Left ventricle myocardium superior (tissue), 1 donor: ENCODE measurements around the gene DLG2. TPM values are rescaled to one million over a fixed set of nuclear protein-coding genes. Genes with fewer than 3 reads are reported as not detected.
"Not testable (repeated sequence)": the region's sequence is repeated elsewhere in the genome, so short reads cannot be mapped to it uniquely, and the experiment has no call there.

Experiments used
- ATAC-seq: fragments of 200-7000 bp; cut with Tn5 transposase; one replicate; pipeline ENCODE4 v1.9.1; 2020; ENCODE audit warnings: mild to moderate bottlenecking, moderate library complexity
- DNase-seq: peaks from one replicate; pipeline ENCODE4 v3.0.0-alpha.2; 2020
- intact Hi-C: fragments of 100-400 bp; cut with micrococcal nuclease; formaldehyde crosslinking; loops from one replicate; pipeline ENCODE4 v1.11.0; 2022
- total RNA-seq: library from RNA; stranded (reverse); fragmentation: NEBNext Ultra II Directional; extraction: Animal tissue kit (Norgen Biotek cat#: 25700); gene quantifications from one replicate; pipeline ENCODE4 v1.2.1, GENCODE V29; 2021
- donor health status: DM: no; HTN: yes; CAD: no; lungs with severe emphysema.

Gene DLG2
- total RNA-seq, 1 donor from 2014 or later = 5.7 TPM

- DNase-seq (peak; percentile 94), ATAC-seq (peak; percentile 99)
- intact Hi-C loops = no loop called here
Measured at GRCh38 chr11:85647604-85648299, 20.6 kb upstream of the DLG2 start, which contains the start of gene TMEM126A. Gene TMEM126A (plus strand): TSS chr11:85647967. CDS start chr11:85650256, 2,289 bp downstream.

DNA sequence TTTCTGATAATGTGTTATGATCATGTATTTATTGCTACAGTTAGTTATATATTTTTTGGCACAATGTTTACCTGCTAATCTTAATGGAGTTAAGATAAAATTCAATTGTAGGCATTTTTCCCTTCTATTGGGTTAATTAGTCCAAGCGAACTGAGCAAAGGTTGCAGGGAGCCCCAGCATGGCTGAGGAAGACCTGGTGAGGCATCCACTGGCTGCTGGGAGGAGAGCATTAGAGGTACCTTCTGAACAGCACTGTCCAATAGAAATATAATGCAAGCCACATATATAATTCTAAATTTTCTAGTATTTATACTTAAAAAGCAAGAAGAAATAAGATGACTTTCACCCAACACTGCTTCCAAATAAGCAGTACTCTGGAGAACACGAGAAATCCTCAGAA lies 19.9 kb upstream of the DLG2 start:
- intact Hi-C loops = no loop called here
- DNase-seq (no peak), ATAC-seq (peak; percentile 2)

- ATAC-seq (peak; percentile 53), DNase-seq (peak; percentile 47)
- intact Hi-C loops = no loop called here
Measured at GRCh38 chr11:85643191-85643614, 16.1 kb upstream of the DLG2 start.

DNA sequence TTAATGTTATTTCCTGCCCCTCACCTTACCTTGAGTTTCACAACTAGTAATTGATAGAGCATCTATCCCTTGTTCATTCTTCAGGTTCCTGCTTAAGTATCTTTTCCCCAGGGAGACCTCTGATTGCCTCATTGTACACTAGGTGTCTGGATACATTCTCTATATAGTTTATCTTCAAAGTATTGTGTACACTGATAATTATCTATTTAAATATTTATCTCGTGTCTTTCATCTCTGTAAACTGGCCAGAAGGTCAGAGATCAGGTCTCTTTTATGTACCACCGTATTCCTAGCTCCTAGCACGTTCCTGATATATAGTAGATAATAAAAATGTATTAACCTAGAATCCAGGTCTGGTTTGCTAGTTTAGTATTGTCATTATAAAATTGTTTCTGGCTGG lies 7.6 kb upstream of the DLG2 start:
- intact Hi-C loops = no loop called here
- DNase-seq (no peak), ATAC-seq (no peak)

GRCh38 chr11:85628771-85629341 lies 1.7 kb upstream of the DLG2 start:
- intact Hi-C loops = loop anchor here (5.0 kb wide), 1 partner anchor 33 kb away; no protein-coding TSS in a partner anchor
- DNase-seq (no peak), ATAC-seq (peak; percentile 5)

DNA sequence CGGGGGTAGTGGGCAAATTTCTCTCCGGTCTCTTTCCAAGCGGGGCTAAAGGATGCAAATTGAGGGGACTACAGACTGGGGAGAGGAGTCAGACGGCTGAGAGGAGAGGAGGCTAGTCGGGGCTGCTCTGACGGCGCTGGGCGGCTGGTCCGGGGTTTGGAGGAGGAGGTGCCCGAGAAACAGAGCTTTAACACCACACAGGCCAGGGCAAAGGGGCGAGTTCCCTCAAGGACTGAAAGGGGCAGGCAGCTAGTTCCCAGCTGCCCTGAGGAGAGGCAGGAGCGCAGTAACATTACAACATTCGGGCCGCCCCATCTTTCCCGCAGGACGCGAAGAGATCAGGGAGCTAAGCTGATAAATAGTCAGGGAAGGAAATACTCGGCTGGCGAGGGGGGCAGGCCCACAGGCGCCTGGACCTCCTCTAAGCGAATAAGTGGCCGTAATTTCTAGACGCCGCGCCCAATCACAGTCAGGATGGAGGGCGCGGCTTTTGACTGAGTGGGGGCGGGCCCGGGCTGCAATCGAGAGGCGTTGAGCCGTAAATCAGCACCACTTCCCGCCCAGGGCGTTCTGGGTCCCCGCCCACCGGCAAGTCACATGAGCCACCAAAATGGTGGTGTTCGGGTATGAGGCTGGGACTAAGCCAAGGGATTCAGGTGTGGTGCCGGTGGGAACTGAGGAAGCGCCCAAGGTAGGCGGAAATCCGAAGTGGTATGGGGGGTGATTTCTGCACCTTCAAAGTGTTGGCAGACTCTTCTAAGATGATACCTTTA lies 1.0 kb upstream of the DLG2 start, which contains the start of gene TMEM126B:
TMEM126B (plus strand) TSS at position 596 of the 773 bp plus-strand sequence; CDS start at position 611, 15 bp downstream.
- DNase-seq (peak; percentile 98), ATAC-seq (peak; percentile 99)
- intact Hi-C loops = loop anchor here (5.0 kb wide), 1 partner anchor 34 kb away; no protein-coding TSS in a partner anchor

GRCh38 chr11:85626496-85626895 lies 648 bp downstream of the DLG2 start:
- intact Hi-C loops = loop anchor here (5.0 kb wide), 1 partner anchor 36 kb away; no protein-coding TSS in a partner anchor
- ATAC-seq = no peak
- DNase-seq = no peak

DNA sequence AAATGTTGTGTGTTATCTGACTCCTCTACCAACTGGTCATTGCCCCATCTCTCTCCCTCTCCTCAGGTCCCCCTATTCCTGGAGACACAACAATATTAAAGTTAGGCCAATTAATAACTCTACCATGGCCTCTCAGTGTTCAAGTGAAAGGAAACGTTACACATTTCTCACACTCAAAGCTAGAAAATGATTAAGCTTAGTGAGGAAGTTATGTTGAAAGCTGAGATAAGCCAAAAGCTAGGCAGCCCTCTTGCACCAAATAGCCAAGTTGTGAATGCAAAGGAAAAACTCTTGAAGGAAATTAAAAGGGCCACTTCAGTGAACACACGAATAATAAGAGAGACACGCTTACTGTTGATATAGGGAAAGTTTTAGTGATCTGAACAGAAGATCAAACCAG lies 6.9 kb downstream of the DLG2 start:
- intact Hi-C loops = no loop called here

DNA sequence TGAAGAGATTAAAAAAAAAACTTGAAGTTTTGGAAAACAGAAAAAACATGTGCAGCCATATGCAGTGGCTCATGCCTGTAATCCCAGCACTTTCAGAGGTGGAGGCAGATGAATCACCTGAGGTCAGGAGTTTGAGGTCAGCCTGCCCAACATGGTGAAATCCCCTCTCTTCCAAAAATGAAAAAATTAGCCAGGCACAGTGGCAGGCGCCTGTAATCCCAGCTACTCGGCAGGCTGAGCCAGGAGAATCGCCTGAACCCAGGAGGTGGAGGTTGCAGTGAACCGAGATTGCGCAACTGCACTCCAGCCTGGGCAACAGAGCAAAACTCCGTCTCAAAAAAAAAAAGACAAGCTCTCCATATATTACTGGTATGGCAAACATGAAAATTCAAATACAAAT lies 7.6 kb downstream of the DLG2 start:
- no peak for DNase-seq
- intact Hi-C loops = no loop called here
- ATAC-seq = no peak

More for the DNA sequence above, 6.9 kb downstream of the DLG2 start:
- no peak for ATAC-seq
- DNase-seq = no peak

DNA sequence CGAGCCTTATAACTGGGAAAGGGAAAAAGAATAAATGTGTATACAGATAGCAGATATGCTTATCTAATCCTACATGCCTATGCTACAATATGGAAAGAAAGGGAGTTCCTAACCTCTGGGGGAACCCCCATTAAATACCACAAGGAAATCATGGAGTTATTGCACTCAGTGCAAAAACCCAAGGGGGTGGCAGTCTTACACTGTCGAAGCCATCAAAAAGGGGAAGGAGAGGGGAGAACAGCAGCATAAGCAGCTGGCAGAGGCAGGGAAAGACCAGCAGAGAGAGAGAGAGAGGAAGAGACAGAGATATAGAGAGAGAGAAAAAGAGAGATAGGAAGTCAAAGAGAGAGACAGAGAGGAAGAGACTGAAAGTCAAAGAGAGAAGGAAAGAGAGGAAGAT lies 15.5 kb downstream of the DLG2 start:
- DNase-seq, intact Hi-C loops, ATAC-seq: not testable (repeated sequence)

DNA sequence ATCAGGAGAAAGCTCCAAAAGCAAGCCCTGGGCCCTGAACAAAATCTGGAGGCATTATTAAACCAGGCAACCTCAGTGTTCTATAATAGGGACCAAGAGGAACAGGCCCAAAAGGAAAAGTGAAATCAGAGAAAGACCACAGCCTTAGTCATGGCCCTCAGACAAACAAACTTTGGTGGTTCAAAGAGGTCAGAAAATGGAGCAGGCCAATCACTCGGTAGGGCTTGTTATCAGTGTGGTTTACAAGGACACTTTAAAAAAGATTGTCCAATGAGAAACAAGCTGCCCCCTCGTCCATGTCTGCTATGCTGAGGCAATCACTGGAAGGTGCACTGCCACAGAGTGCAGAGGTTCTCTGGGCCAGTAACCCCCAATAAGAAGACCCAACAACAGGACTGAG lies 17.9 kb downstream of the DLG2 start:
- ATAC-seq, intact Hi-C loops, DNase-seq: not testable (repeated sequence)

DNA sequence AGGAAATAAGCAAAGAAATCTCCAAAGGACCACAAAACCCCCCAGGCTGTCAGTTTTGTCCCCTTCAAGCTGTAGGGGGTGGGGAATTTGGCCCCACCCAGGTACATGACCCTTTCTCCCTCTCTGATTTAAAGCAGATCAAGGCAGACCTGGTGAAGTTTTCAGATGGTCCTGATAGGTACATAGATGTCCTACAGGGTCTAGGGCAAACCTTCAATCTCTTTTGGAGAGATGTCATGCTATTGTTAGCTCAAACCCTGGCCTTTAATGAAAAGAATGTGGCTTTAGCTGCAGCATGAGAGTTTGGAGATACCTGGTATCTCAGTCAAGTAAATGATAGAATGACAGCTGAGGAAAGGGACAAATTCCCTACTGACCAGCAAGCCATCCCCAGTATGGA lies 18.5 kb downstream of the DLG2 start:
- DNase-seq, ATAC-seq, intact Hi-C loops: not testable (repeated sequence)

DNA sequence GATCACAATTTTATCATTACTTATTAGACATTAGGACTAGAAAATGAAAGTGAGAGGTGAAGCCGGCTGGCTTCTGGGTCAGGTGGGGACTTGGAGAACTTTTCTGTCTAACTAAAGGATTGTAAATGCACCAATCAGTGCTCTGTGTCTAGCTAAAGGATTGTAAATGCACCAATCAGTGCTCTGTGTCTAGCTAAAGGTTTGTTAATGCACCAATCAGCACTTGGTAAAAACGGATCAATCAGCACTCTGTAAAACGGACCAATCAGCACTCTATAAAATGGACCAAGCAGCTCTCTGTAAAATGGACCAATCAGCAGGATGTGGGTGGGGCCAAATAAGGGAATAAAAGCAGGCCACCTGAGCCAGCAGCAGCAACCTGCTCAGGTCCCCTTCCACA lies 20.9 kb downstream of the DLG2 start:
- DNase-seq, intact Hi-C loops, ATAC-seq: not testable (repeated sequence)

GRCh38 chr11:85603220-85603619 lies 23.9 kb downstream of the DLG2 start:
- ATAC-seq (no peak), DNase-seq (no peak)
- intact Hi-C loops = no loop called here

GRCh38 chr11:85602526-85603213 lies 24.5 kb downstream of the DLG2 start:
- intact Hi-C loops = no loop called here
- ATAC-seq (no peak), DNase-seq (no peak)

DNA sequence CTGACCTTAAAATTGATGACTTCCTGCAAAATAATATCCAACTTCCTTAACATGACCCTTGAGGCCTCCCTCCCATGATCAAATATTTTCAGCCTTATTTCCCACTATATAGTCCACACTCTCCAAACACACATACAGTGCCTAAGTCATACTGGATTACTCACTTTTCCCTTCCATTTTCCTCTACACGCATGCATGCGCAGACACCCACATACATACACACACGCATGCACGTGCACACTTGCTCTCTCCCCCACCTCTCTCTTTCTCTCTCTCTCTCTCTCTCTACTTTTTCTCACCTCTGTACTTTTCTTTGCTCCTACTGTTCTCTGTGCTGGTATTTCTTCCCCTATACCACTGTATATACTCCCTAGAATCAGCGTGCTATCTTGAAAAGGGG lies 28.1 kb downstream of the DLG2 start:
- ATAC-seq (no peak), DNase-seq (no peak)
- intact Hi-C loops = loop anchor here (10.0 kb wide), 1 partner anchor 226 kb away; no protein-coding TSS in a partner anchor

DNA sequence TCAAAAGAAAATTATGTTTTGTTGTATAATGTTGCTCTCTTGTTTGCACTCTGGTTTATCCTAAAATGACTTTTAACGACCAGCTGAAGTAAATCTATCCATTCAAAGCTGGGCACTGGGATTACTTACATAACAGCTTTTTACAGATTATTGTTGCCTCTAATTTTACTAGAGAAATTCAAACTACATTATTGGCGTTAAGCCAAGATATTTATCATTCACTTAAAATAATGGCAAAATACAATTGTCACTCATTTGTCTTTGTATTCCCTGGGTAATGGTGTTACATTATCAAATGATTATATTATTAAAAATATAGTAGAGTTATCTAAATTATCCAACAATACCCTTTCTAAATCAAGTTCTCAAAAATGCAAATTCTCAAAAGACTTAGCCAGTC lies 30.3 kb downstream of the DLG2 start:
- intact Hi-C loops = loop anchor here (10.0 kb wide), 1 partner anchor 228 kb away; no protein-coding TSS in a partner anchor
- ATAC-seq (no peak), DNase-seq (no peak)

GRCh38 chr11:85595285-85595884 lies 31.8 kb downstream of the DLG2 start:
- DNase-seq = no peak
- no peak for ATAC-seq
- intact Hi-C loops = loop anchor here (10.0 kb wide), 1 partner anchor 229 kb away; no protein-coding TSS in a partner anchor
